Pancreas (tissue), 10 donors: ENCODE data around the gene BTBD1. TPM values are rescaled to one million over a fixed set of nuclear protein-coding genes. Genes with fewer than 3 reads are reported as not detected.

ENCODE experiments used
- ATAC-seq, 4 donors: fragments of 200-7000 bp; cut with Tn5 transposase; one replicate each; pipeline versions ENCODE4 v1.8.0 to v1.9.1; 2020; ENCODE audit warnings: mild to moderate bottlenecking in 4 of 4, moderate library complexity in 4 of 4
- DNase-seq, 6 donors: peaks; one replicate each; pipeline ENCODE4 v3.0.0-alpha.2; 2020
- FAIRE-seq: peaks from 2 replicates; lab custom pipeline; 2012; peaks lifted over from hg19 to GRCh38; lab: Jason Lieb, UNC
- H3K27ac ChIP-seq, 4 donors: fragments of 200-600 bp; sonication (generic); 1 replicate in 3 of 4; 2 replicates in 1 of 4; pipeline versions ENCODE4 v1.5.0 to v1.8.0; 2020
- H3K27me3 ChIP-seq, 4 donors: fragments of 200-600 bp; one replicate each; pipeline ENCODE4 v1.8.0; 2021
- H3K36me3 ChIP-seq, 3 donors: fragments of 200-600 bp; sonication (generic) in 1 of 3; one replicate each; pipeline versions ENCODE4 v1.5.0 to v1.8.0; 2020 to 2021
- H3K4me1 ChIP-seq, 3 donors: fragments of 200-600 bp; one replicate each; pipeline ENCODE4 v1.8.0; 2021
- H3K4me3 ChIP-seq, 4 donors: fragments of 200-600 bp; sonication (generic) in 2 of 4; one replicate each; pipeline versions ENCODE4 v1.5.0 to v1.8.0; 2020 to 2021
- H3K9me3 ChIP-seq, 4 donors: fragments of 200-600 bp; one replicate each; pipeline ENCODE4 v1.8.0; 2021
- WGBS, 2 donors: extraction: QIAGEN DNeasy Blood & Tissue Kit; methylation state at CpG; one replicate each; pipeline ENCODE4 v1.1.7; 2013; 5-methylcytosine and 5-hydroxymethylcytosine counted together
- intact Hi-C, 3 donors: fragments of 100-400 bp; cut with DNase I; formaldehyde crosslinking; loops; one replicate each; pipeline versions ENCODE4 v1.11.1 to v1.14.2; 2022
- polyA plus RNA-seq, 2 donors: library from polyadenylated mRNA; stranded (reverse); fragments of 200-250 nt; gene quantifications; one replicate each; pipeline ENCODE4 v1.2.3, GENCODE V29; 2013
- total RNA-seq, 6 donors: library from RNA; stranded (reverse); fragmentation: NEBNext Ultra II Directional in 4 of 6; extraction: Animal tissue kit (Norgen Biotek cat#: 25700) in 4 of 6; gene quantifications; one replicate each; pipeline versions ENCODE4 v1.2.1 to v1.2.4, GENCODE V29; 2021 to 2023
- TF ChIP-seq, protein P1 (sequence below), 4 donors: fragments of 200-600 bp; sonication (generic) in 3 of 4; IDR thresholded peaks; one replicate each; pipeline versions ENCODE4 v1.5.0 to v1.8.0; 2021; ENCODE audit warnings: antibody characterized with exemption in 4 of 4
- donor health status: healthy with polysubstance abuse.
- donor health status: DM: no; HTN: no; CAD: no; lungs with moderate emphysema.
- donor health status: DM: no; HTN: no; CAD: no.
- donor health status: control.
- donor health status: control.
- donor health status: Bipolar disorder and iron deficiency.
- donor health status: DM: yes; HTN: yes; CAD: no.
- donor health status: DM: no; HTN: no; CAD: no.
- donor health status: DM: no; HTN: no; CAD: no.
- donor health status: DM: yes; HTN: yes; CAD: no.

BTBD1 gene
- total and polyA plus RNA-seq, 8 donors: 5.1 to 24.4 (median 15.3) TPM

DNA sequence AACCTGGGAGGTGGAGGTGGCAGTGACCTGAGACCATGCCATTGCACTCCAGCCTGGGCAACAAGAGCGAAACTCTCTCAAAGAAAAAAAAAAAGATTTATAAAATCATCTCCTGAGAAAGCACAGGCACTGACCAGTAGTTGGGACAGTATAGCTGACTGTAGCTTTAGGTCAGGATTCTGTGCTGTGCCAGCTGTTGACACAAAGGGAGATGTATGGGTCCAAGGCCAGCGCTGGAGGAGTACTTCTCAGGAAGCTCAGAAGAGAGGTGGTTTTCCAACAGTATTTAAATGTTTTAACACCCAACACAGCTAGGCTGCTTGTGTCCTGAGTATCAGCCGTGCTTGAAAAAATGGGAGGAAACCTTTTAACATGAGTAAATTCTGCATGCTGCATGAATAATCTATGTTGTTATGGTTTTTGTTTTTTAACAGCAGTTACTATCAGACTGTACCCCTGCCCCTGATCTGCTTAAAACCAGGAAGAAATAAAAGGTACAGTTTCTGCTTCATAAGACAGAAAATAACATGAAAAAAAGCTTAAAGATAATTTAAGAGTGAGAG is 74.5 kb downstream of the BTBD1 start:
- TF ChIP-seq, protein P1, sequence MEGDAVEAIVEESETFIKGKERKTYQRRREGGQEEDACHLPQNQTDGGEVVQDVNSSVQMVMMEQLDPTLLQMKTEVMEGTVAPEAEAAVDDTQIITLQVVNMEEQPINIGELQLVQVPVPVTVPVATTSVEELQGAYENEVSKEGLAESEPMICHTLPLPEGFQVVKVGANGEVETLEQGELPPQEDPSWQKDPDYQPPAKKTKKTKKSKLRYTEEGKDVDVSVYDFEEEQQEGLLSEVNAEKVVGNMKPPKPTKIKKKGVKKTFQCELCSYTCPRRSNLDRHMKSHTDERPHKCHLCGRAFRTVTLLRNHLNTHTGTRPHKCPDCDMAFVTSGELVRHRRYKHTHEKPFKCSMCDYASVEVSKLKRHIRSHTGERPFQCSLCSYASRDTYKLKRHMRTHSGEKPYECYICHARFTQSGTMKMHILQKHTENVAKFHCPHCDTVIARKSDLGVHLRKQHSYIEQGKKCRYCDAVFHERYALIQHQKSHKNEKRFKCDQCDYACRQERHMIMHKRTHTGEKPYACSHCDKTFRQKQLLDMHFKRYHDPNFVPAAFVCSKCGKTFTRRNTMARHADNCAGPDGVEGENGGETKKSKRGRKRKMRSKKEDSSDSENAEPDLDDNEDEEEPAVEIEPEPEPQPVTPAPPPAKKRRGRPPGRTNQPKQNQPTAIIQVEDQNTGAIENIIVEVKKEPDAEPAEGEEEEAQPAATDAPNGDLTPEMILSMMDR (IDR thresholded peaks at IDR 0.05): no peak
- peaks cover 6 to 8% (median 8%) of the 10 kb centered on the region in 3 donors for H3K4me1 ChIP-seq
- peak overlapping the region in 2 of 4 donors; percentile 0 to 17 for H3K27ac ChIP-seq
- no peak overlapping the region for H3K4me3 ChIP-seq
- no peaks in the 10 kb centered on the region for H3K9me3 ChIP-seq
- H3K27me3 ChIP-seq: no peaks in the 10 kb centered on the region
- ATAC-seq: peak; percentile 40 to 90 (median 67)
- intact Hi-C loops: no loop called here
- FAIRE-seq: no peak
- peaks cover 0 to 15% (median 3%) of the 10 kb centered on the region in 3 donors for H3K36me3 ChIP-seq
- DNase-seq: peak in 1 of 6 donors; percentile 35
- 50 to 66% methylated on average over 3 of the region's 3 CpGs for WGBS, 2 donors

DNA sequence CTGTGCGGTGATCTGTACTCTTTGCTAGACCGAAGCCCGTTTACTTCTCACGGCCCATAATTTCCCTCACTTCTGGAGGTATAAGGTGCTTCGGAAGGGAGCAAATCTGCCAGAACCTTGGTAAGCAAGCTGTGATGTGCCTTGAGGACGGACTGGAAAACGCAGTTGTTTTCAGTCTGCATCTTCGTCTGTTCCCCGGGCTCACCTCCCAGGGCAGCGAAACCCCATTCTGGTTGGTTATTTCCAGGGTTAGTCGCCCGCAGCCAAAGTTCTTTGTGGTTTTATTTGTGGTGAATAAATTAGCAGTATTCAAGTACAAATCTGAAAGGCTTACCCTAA is 80.6 kb downstream of the BTBD1 start:
- peaks cover 9 to 16% (median 11%) of the 10 kb centered on the region in 3 donors for H3K4me1 ChIP-seq
- H3K27me3 ChIP-seq: no peaks in the 10 kb centered on the region
- FAIRE-seq (no peak), DNase-seq (no peak), ATAC-seq (peak in 3 of 4 donors; percentile 14 to 41 (median 37))
- TF ChIP-seq, protein P1 (IDR thresholded peaks at IDR 0.05): no peak
- H3K27ac ChIP-seq: peak overlapping the region; percentile 39 to 88 (median 76)
- peak overlapping the region; percentile 54 to 84 (median 73) for H3K4me3 ChIP-seq
- intact Hi-C loops: no loop called here
- peaks cover 0 to 15% (median 3%) of the 10 kb centered on the region in 3 donors for H3K36me3 ChIP-seq
- WGBS, 2 donors: 0% methylated on average over 12 of the region's 12 CpGs
- H3K9me3 ChIP-seq: no peaks in the 10 kb centered on the region

DNA sequence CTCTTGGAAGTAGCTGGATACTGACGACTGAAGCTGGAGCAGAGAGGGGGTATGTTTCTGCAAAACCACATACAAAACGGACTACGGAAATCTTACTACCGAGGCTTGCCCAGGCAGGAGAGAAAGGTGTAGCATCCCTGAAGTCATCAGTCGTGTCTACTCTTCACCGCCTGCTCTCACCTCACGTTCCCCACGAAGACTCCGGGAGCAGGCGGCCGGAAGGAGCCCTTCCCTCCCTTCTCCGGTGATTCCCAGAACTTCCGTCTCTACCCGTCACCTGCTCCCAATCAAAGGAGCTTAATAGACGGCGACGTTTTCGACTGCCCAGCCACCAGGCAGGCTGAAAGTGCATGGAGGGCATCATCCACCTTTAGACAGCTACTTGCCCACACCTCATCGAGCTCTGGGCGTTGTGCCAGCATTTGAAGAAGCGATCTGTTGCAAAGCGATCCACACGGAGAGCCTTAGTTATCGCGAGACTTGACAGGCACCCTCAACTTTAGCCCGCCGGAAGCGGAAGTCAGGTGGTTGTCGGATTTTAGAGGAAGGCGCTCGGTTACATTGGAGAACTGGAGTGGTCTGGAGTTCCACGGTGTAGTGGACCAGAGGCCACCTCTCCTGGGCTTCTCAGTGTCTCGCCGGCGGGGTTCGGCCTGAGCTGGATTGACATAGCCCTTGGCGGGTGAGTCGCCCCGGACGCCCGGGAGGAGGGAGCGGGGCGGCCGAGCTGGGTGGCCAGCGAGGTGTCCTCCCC is 81.2 kb downstream of the BTBD1 start, which contains the start of gene RAMAC:
Gene RAMAC, plus strand, starts transcription at position 523 of the 754 bp plus-strand sequence. CDS start 2,809 bp downstream, outside the sequence.
- Histone ChIP-seq H3K27me3 (no peaks in the 10 kb centered on the region), H3K9me3 (no peaks in the 10 kb centered on the region), H3K4me1 (peaks cover 9 to 16% (median 11%) of the 10 kb centered on the region in 3 donors), H3K36me3 (peaks cover 0 to 14% (median 3%) of the 10 kb centered on the region in 3 donors), H3K4me3 (peak within 1 kb of the TSS; percentile 54 to 84 (median 73)), H3K27ac (peak within 1 kb of the TSS; percentile 39 to 88 (median 76))
- WGBS, 2 donors: 0 to 1% methylated on average over 45 of the region's 45 CpGs
- ATAC-seq: peak; percentile 97 to 98 (median 98)
- TF ChIP-seq, protein P1 (IDR thresholded peaks at IDR 0.05): no peak
- peak; percentile 89 to 97 (median 92) for DNase-seq
- intact Hi-C loops: no loop called here
- FAIRE-seq: no peak

DNA sequence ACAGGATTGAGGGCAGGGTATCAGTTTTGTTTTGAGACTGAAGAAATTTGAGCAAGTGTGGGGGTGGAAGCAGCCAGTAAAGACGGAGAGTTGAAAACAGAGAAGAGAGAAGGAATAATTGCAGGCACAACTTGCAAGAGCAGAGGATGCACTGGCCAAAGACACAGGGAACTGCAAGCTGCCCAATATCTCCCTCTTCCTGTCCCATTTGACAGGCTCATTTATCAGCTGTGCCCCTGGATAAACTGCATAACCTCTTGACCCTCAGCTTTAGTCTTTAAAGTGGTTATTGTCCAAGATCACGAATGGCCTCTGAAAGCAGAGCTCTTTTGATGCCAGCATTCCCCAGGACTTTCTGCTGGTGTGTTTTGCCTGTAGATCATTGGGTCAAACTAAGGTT is 86.1 kb downstream of the BTBD1 start:
- peaks cover 0 to 6% (median 3%) of the 10 kb centered on the region in 3 donors for H3K4me1 ChIP-seq
- WGBS, 2 donors: 55 to 82% methylated on average over 2 of the region's 2 CpGs
- TF ChIP-seq, protein P1 (IDR thresholded peaks at IDR 0.05): no peak
- no peaks in the 10 kb centered on the region for H3K9me3 ChIP-seq
- no peaks in the 10 kb centered on the region for H3K36me3 ChIP-seq
- no peak for FAIRE-seq
- no peak overlapping the region for H3K27ac ChIP-seq
- no peak overlapping the region for H3K4me3 ChIP-seq
- no peaks in the 10 kb centered on the region for H3K27me3 ChIP-seq
- ATAC-seq: no peak
- intact Hi-C loops: no loop called here
- DNase-seq: no peak
